ENCODE results near the gene NKPD1.

GRCh38 chr19:45178262-45179071 is 17.7 kb upstream of the NKPD1 start, which contains the start of gene BLOC1S3:
- TF ChIP-seq CREB1 (CRISPR knock-in tag; IDR thresholded peaks at IDR 0.05; ENCODE audit: low read depth) (peak; percentile 88), STAT1 (IDR thresholded peaks at IDR 0.05; ENCODE audit: unreplicated experiment) (no peak), CTCF (conservative IDR thresholded peaks at IDR 0.05; ENCODE audit: low read depth in 2 of 2) (peak; percentile 25 to 58; a peak in 3 of 4 replicates)
